Gastroesophageal sphincter (tissue), 4 donors: ENCODE data around the gene GAP43. TPM values are rescaled to one million over a fixed set of nuclear protein-coding genes. Genes with fewer than 3 reads are reported as not detected.

Experiments used
- ATAC-seq: fragments of 150-250 bp; one replicate; pipeline ENCODE4 v1.9.1; 2016; ENCODE audit warnings: mild to moderate bottlenecking, moderate library complexity
- H3K27ac ChIP-seq, 4 donors: fragments of 200-600 bp; sonication (generic) in 3 of 4; 1 replicate in 3 of 4; 2 replicates in 1 of 4; pipeline ENCODE4 v1.5.1; 2016 to 2019
- H3K27me3 ChIP-seq: fragments of 200-600 bp; sonication (generic); one replicate; pipeline ENCODE4 v1.5.1; 2019
- H3K36me3 ChIP-seq, 2 donors: fragments of 200-600 bp; sonication (generic); one replicate each; pipeline ENCODE4 v1.5.1; 2019; ENCODE audit warnings: control low read depth in 1 of 2
- H3K4me1 ChIP-seq, 3 donors: fragments of 200-600 bp; sonication (generic); 1 replicate in 2 of 3; 2 replicates in 1 of 3; pipeline ENCODE4 v1.5.1; 2016 to 2019; ENCODE audit warnings: control low read depth in 2 of 3
- H3K4me3 ChIP-seq, 2 donors: fragments of 200-600 bp; sonication (generic); one replicate each; pipeline ENCODE4 v1.5.1; 2019; ENCODE audit warnings: mild to moderate bottlenecking in 1 of 2, moderate library complexity in 1 of 2
- H3K9me3 ChIP-seq, 3 donors: fragments of 200-600 bp; sonication (generic); one replicate each; pipeline ENCODE4 v1.5.1; 2017 to 2019; ENCODE audit warnings: control low read depth in 2 of 3
- CTCF ChIP-seq, 4 experiments: fragments of 200-600 bp in 2 of 4; fragments of 450-650 bp in 2 of 4; sonication (generic) in 1 of 4; IDR thresholded peaks; one replicate each; pipeline ENCODE4 v1.5.1; 2017 to 2019; ENCODE audit warnings: antibody characterized with exemption in 4 of 4, mild to moderate bottlenecking in 2 of 4, moderate library complexity in 2 of 4
- EP300 ChIP-seq: sonication (generic); formaldehyde crosslinking; IDR thresholded peaks from one replicate; pipeline ENCODE4 v1.6.1; 2017; ENCODE audit warnings: antibody characterized with exemption, mild to moderate bottlenecking
- POLR2A ChIP-seq, 2 donors: fragments of 450-650 bp; IDR thresholded peaks; one replicate each; pipeline ENCODE4 v1.6.1; 2017; ENCODE audit warnings: antibody characterized with exemption in 2 of 2, mild to moderate bottlenecking in 2 of 2, moderate library complexity in 1 of 2
- POLR2AphosphoS5 ChIP-seq: sonication (generic); formaldehyde crosslinking; IDR thresholded peaks from one replicate; pipeline ENCODE4 v1.6.1; 2017; ENCODE audit warnings: antibody characterized with exemption
- WGBS, 2 donors: methylation state at CpG; one replicate each; pipeline ENCODE4 v1.1.5; 2018; ENCODE audit warnings: low coverage in 1 of 2; 5-methylcytosine and 5-hydroxymethylcytosine counted together
- total RNA-seq, 4 donors: library from RNA; depleted of rRNA; stranded (reverse); fragments of >200 nt; gene quantifications; one replicate each; pipeline ENCODE4 v1.1.0, GENCODE V29; 2016

The GAP43 gene
- total RNA-seq, 4 donors from 2014 or later: 0.47 to 2.7 (median 1.6) TPM

- no peak for ATAC-seq
- Histone ChIP-seq H3K27me3 (no peaks in the 10 kb centered on the region), H3K36me3 (no peaks in the 10 kb centered on the region), H3K9me3 (no peaks in the 10 kb centered on the region), H3K27ac (no peak overlapping the region), H3K4me3 (no peak overlapping the region), H3K4me1 (peaks cover 0 to 15% (median 3%) of the 10 kb centered on the region in 3 donors)
- WGBS, 2 donors: 52 to 64% methylated on average over 6 to 7 of the region's 8 CpGs
- TF ChIP-seq POLR2AphosphoS5 (no peak), CTCF (IDR thresholded peaks at IDR 0.05) (no peak), POLR2A (IDR thresholded peaks at IDR 0.05) (no peak), EP300 (no peak)
Observed at GRCh38 chr3:115698851-115699591, 75.7 kb downstream of the GAP43 start.

DNA sequence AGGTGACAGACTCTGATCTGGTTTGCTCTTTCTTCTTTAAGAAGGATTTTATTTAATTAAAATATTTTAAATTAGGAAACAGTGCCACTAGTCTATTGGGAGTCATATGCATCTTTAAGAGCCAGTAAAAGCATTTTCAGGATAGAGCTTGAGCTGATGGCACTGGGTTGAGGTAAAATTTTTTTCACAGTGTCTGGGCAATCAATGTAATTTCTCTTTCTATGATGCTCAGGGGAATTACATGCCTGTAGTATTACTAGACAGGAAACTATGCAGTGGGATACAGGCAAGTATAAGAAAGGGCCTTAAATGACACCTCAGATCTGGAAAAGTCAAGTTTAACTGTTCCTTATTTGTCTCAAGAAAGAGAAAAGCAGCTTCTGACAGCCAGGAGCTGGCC lies 76.4 kb downstream of the GAP43 start:
- H3K4me3 ChIP-seq: no peak overlapping the region
- TF ChIP-seq EP300 (no peak), CTCF (IDR thresholded peaks at IDR 0.05) (no peak), POLR2A (IDR thresholded peaks at IDR 0.05) (no peak), POLR2AphosphoS5 (no peak)
- H3K9me3 ChIP-seq: no peaks in the 10 kb centered on the region
- H3K4me1 ChIP-seq: peaks cover 0 to 16% (median 3%) of the 10 kb centered on the region in 3 donors
- H3K36me3 ChIP-seq: no peaks in the 10 kb centered on the region
- ATAC-seq: no peak
- no peak overlapping the region for H3K27ac ChIP-seq
- H3K27me3 ChIP-seq: no peaks in the 10 kb centered on the region

DNA sequence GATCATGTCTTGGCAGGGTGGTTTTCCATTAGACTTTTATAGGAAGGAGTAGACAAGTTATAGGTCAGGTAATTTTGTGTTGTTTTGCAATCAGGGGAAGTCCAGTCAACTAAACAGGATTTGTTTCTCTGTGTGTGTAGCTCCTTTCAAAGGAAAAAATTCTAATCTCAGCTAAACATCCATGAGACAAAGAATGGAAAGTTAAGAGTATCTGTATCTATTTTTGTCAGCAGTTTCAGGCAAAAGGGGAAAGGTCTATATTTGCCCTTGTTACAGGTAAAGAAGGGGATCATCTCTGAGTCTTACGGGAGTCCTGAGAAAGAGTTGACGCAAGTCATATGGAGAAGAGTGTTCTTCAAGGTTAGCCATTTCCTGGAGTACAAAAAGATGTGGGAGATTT lies 79.3 kb downstream of the GAP43 start:
- Histone ChIP-seq H3K9me3 (no peaks in the 10 kb centered on the region), H3K27me3 (no peaks in the 10 kb centered on the region), H3K27ac (no peak overlapping the region), H3K4me3 (no peak overlapping the region), H3K36me3 (no peaks in the 10 kb centered on the region), H3K4me1 (peaks cover 0 to 23% (median 3%) of the 10 kb centered on the region in 3 donors)
- 95 to 100% methylated on average over 2 of the region's 2 CpGs for WGBS, 2 donors
- ATAC-seq: no peak
- TF ChIP-seq EP300 (no peak), CTCF (IDR thresholded peaks at IDR 0.05) (no peak), POLR2AphosphoS5 (no peak), POLR2A (IDR thresholded peaks at IDR 0.05) (no peak)

- H3K9me3 ChIP-seq: no peaks in the 10 kb centered on the region
- ATAC-seq: no peak
- WGBS, 2 donors: 36 to 57% methylated on average over 4 of the region's 4 CpGs
- no peaks in the 10 kb centered on the region for H3K36me3 ChIP-seq
- TF ChIP-seq CTCF (IDR thresholded peaks at IDR 0.05) (no peak), POLR2AphosphoS5 (peak; percentile 44)
- peak overlapping the region in 1 of 4 donors; percentile 12 for H3K27ac ChIP-seq
- H3K27me3 ChIP-seq: no peaks in the 10 kb centered on the region
- H3K4me1 ChIP-seq: peaks cover 0 to 16% (median 2%) of the 10 kb centered on the region in 3 donors
- H3K4me3 ChIP-seq: no peak overlapping the region
Observed at GRCh38 chr3:115704661-115705338, 81.5 kb downstream of the GAP43 start.
